CD4-positive, alpha-beta T cell treated with Interleukin-15 for 1 hour (primary cell): Measurements from ENCODE around the gene DPH5.

Experiments used
- DNase-seq: peaks from one replicate; pipeline ENCODE4 v3.0.0-alpha.2; 2020

The DPH5 gene

DNA sequence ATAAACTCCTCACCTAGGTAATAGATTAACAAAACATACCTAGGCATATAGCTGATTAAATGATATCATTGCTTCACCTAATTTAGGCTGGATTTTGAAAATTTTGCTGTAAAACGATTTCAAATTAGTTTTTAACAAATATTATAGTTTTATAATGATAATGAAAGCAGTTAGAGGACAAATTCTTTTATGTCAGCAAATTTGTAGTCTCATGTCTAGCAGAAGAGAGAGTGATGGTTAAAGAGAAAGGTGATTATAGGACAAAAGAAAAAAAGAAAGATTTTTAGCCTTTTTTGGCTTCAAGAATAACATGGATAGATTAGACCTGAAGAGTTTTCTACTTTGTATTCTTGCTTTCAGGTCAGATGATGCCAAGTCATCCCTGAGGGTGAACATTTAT is 3.6 kb upstream of the DPH5 start:
- DNase-seq = no peak

DNA sequence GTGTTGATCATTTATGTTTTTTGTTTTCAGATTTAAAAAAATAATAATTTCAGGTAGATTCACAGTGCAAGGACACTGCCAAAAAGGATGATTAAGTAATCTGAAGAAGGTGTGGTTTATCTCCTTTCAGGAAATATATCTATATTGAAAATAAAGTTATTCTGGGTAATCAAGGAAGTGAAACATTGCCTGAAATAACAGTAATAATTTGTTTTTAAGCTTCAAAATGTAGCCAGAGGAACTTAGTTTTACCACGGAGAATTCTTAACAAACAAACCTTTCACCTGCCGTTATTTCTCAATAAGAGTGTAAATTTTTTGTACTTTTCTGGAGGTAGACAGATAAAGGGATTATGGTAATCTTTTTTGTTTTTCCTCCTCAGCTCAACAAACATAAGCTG is 2.9 kb upstream of the DPH5 start:
- no peak for DNase-seq

DNA sequence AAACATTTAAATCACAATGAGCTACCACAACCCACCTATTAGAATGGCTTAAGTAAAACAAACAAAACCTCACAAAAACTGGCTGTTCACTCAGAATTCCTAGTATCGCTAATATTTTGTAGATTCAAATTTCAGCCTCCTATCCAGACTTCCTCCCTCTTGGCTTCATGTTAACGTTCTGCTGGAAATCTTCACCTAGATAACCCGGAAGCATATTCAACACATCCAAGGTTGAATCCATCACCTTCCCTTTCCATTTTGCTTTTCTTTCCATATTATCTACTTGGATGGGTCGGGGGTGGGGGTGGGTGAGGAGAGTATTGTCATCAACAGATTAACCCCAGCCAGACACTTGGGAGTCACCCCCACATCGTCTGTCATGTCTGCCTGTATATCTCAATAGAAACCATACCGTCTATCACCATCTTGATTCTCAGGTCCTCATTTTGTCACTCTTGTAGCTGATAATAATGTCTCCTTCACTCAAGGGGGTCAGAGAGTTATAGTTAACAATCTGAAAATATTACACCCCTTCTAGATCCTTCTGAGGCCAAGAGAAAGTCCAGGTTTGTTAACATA is 1.7 kb upstream of the DPH5 start:
- DNase-seq = no peak

GRCh38 chr1:101026430-101026788 is 825 bp upstream of the DPH5 start:
- no peak for DNase-seq

- no peak for DNase-seq
Measured at GRCh38 chr1:101025283-101025656, 314 bp downstream of the DPH5 start.

GRCh38 chr1:101022294-101022693 is 3.3 kb downstream of the DPH5 start:
- DNase-seq = no peak

GRCh38 chr1:101017448-101017847 is 8.1 kb downstream of the DPH5 start:
- no peak for DNase-seq

- DNase-seq = no peak
Measured at GRCh38 chr1:101013776-101014175, 11.8 kb downstream of the DPH5 start.

DNA sequence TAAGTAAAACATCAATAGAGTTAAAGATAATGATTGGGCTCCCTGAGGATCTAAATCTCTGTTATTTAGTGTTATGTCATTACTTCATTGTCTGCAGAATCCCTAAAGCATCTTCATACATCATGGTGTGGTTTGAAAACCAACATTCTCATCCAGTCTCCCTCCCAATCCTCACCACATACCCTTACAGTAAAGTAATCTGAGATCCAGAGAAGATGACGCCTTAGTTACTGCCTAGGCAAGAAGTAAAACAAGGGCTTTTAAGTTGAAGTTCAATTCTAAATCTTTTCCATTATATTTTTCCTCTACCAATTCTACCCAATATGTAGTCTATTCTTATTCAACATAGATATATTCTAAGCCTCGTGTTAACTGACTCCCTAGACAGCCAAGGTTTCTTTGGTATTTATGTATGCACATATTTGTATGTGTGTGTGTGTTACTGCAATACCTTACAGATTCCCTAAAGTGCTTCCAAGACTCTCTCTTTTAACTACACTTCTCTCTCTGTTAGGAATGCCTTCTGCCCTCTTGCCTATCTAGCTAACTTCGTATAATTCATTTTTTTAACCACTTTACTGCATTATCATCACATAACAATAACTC is 17.3 kb downstream of the DPH5 start:
- DNase-seq = no peak

GRCh38 chr1:101006553-101006952 is 19.0 kb downstream of the DPH5 start:
- no peak for DNase-seq

- DNase-seq = no peak
Measured at GRCh38 chr1:101005871-101006270, 19.7 kb downstream of the DPH5 start.

GRCh38 chr1:101005183-101005582 is 20.4 kb downstream of the DPH5 start:
- no peak for DNase-seq

DNA sequence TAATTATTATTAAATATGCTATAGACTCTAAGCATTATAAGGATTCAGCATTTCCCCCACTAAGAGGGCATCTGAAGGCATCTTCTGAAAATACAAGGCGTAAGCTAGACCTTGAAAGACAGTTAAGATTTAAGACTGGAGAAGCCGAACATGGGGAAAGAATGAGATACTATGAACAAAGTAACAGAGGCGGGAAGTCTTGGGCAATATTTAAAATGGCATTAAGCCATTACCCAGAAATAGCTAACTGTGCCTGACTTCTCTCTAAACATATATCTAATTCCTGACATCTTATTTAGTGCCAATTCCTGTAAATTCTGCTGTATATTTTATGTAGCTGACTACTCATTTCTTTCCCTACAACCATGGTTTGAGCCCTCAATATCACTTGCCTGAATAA is 20.9 kb downstream of the DPH5 start:
- DNase-seq = no peak

- DNase-seq = no peak
Measured at GRCh38 chr1:101004061-101004460, 21.5 kb downstream of the DPH5 start.

DNA sequence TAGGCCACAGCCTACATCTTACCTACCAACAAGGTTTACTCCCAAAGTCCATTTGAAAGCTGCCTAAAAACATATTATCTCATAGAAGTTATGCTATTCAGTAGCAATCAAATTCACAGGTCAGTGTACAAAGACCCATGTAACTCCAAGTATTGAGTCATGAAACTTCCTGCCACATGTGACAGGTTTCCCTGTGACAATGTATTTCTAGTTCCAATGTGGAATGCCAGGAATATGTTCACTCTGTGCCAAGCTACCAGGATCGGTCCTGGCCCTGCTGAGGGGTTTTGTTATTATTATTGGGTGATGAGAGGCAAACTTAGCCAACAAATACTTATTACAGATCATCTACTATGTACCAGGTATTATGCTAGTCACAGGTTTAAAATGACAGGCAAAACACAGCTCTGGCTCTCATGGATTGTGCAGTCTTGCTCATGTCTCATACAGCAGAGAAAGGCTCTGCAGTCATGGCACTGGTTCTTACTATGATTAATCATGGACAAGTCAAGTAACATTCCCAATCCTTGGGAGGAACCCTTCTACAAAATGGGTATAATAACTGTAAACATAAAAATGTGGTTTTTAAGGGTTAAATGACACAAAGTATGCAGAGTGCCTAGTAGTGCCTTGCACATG is 22.5 kb downstream of the DPH5 start:
- DNase-seq = no peak

DNA sequence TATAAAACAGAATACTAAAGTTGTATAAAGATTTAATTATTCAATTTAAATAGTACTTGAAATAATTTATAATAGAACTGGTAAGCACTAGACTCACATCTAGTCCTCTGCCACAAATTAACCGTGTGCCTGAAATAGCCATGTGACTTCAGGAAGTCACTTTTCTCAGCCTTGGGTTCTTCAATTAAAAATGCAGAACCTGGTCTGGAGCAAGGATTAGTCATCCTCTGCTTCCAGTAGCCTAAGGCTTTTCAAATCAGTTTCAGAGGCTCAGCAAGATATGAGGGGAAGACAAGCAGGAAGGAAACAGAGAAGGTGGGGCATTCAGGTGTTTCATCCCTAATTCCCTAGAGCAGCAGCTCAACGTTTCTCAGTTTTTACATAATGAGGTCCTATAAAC is 23.0 kb downstream of the DPH5 start:
- DNase-seq = no peak

DNA sequence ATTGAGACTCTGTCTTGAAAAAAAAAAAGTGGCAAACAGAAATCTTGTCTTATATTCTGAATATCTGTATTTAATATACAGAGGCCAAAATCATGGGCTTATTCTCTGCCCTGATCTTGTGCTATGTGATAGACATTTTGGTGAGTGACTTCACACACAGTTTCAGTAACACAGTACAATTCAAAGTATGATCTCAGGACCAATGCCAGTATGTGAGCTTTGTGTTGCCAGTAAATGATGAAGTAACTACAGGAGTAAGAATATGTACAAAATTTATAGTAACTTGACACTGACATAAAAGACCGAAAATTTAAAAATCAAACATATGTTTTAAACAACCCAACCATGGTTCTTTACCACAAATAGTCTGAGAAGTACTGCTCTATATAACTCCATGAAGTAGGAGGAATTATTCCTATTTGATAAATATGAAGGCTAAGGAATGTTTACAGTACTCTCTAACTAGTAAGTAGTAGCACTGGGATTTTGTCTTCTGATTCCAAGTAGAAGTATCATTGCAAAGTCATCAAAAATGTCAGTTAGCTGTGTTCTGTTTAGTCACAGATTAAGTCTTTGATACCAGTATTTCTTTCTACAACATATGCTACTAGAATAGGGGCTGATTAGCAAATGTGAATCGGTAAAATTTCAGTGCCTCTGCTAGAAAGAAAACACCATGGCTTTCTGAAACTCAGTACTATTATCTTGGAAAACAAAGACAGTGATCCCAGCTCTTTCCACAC is 25.3 kb downstream of the DPH5 start:
- no peak for DNase-seq

GRCh38 chr1:100998426-100998825 is 27.2 kb downstream of the DPH5 start:
- DNase-seq = no peak

- no peak for DNase-seq
Measured at GRCh38 chr1:100995198-100995988, 30.2 kb downstream of the DPH5 start.

DNA sequence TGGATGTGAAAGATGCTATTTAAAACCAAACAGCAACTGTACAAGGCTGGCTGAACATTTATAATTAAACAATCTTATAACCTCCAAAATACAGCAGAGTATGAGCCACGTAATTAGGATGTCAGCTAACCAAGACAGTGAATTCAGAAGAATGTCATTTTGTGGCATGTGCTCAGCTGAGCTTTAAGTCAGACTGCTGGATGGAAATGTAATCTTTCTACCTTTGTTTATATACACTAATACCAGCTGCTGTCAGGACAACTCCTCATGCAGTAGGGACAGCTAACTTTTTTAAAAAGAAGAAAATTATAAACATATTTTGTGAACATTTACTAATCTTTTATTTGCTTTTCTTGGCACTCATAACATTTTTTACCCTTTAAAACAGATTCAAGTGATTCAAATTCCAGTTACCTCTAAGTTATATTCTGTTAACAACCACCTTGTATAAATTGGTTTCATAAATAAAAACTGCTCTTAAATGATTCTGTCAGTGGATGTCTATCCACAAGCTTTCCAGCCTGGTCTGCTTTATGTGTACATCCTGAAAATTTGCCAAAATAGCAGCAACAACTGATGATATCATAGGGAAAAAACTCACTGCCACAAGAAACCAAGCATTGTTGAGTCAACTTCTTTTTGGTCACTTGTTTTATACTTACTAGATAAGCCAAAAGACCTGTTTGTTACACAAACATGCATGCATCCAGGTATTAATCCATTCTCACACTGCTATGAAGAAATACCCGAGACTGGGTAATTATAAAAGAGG is 36.1 kb downstream of the DPH5 start:
- DNase-seq = no peak

DNA sequence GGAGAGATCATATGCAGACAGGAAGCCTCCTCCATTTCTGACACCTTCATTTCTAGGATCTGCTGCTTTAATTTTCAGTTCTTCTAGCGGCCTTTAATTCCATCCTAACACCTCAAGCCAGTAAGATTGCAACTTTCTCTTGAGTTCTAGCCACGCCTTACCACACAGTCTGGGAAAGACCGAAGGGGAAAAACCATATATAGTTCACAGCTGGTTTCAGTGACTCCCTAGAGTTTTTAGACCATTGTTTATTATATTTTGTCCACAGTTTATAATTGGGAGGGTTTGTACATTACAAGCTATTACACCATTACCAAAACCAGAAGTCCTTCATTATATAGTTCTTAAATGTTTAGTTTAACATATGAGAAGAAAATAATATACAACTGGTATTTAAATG is 37.5 kb downstream of the DPH5 start:
- no peak for DNase-seq

DNA sequence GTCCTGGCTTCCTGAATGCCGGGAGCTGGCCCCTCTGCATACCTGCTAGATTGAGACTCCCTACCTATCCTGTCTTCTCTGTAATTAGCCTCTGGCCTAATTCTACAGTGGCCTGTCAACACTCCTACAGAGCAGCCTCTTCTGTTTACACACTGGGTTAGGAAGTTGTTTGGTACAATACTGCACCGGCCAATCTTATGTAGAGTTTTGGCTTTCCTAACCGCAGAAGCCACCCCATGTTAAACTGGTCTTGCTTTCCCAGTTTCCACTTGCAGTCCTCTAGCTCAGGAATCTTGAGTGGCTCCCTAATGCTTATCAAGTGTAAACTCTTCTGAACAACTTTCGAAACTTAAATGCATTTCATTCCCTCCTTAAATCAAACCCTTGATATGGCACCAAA is 42.8 kb downstream of the DPH5 start:
- no peak for DNase-seq

- no peak for DNase-seq
Measured at GRCh38 chr1:100979631-100980030, 46.0 kb downstream of the DPH5 start.
